ENCODE measurements around the gene APBA1. TPM values are rescaled to one million over a fixed set of nuclear protein-coding genes. Genes with fewer than 3 reads are reported as not detected.

The APBA1 gene
- total RNA-seq, 3 donors from 2014 or later: 10.1 to 14.4 (median 12.7) TPM

DNA sequence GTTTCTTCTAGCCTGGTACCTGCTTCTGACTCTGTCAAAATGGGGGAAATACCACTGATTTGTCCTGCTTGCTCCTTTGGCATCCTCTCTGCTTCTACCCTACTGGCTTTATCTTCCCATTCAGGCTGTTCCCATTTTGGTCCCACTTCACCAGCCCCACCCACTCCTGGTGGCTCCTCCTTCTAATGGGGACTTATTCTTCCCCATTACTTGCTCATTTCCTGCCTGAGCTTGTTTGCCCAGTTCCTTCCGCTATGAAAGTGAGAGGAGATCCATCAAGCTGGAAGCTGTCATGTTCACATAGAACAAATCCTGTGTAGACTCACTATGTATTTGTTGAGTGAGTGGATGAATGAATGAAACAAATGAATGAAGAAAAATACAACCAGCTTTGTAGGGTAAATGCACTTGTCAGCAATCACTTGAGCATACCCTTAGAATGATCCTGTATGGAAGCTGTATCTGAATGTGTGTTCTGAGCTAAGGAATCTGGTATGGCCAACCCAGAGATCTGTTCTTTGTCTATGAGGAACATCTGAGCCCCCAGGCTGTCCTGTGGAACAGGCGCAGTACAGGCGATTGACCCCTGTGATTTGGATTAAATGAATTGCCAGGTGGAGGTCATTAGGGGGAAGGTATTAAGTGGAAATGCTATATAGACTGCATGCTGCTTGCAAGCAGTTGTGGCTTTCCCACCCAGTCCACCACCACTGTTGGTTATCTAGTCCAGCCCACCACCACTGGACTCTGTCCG lies 89.5 kb downstream of the APBA1 start:
- Histone ChIP-seq H3K4me1 (ENCODE audit: low read depth) (no peaks in the 10 kb centered on the region), H3K4me3 (no peak overlapping the region), H3K36me3 (ENCODE audit: low read depth) (no peaks in the 10 kb centered on the region), H3K9me3 (no peaks in the 10 kb centered on the region)
- ATAC-seq: peak; percentile 16
- peak in 1 of 3 donors; percentile 23 for DNase-seq
- TF ChIP-seq, protein P1, sequence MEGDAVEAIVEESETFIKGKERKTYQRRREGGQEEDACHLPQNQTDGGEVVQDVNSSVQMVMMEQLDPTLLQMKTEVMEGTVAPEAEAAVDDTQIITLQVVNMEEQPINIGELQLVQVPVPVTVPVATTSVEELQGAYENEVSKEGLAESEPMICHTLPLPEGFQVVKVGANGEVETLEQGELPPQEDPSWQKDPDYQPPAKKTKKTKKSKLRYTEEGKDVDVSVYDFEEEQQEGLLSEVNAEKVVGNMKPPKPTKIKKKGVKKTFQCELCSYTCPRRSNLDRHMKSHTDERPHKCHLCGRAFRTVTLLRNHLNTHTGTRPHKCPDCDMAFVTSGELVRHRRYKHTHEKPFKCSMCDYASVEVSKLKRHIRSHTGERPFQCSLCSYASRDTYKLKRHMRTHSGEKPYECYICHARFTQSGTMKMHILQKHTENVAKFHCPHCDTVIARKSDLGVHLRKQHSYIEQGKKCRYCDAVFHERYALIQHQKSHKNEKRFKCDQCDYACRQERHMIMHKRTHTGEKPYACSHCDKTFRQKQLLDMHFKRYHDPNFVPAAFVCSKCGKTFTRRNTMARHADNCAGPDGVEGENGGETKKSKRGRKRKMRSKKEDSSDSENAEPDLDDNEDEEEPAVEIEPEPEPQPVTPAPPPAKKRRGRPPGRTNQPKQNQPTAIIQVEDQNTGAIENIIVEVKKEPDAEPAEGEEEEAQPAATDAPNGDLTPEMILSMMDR (IDR thresholded peaks at IDR 0.05): no peak
- intact Hi-C loops (cut with DNase I, micrococcal nuclease): no loop called here

DNA sequence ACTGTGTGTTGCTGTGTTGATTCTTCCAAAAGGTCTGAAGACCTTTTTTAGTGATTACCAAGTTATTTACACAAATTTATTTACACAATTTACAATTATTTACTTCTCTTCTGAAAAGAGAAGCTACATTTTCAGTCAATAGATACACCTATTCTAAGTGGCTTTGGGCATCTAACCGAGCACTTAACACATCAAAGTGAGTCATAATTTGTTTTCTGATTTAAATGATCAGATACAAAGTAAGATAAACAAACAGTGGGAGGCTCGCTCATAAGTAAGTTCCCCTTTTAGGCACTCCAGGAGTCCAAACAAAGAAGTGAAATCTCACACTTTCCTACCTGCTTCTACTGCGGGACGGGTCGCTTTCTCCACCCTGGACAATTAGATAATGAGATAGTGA lies 90.2 kb downstream of the APBA1 start:
- H3K9me3 ChIP-seq: no peaks in the 10 kb centered on the region
- ATAC-seq: no peak
- TF ChIP-seq, protein P1 (IDR thresholded peaks at IDR 0.05): no peak
- no peaks in the 10 kb centered on the region for H3K36me3 ChIP-seq (ENCODE audit: low read depth)
- intact Hi-C loops (cut with DNase I, micrococcal nuclease): no loop called here
- no peaks in the 10 kb centered on the region for H3K4me1 ChIP-seq (ENCODE audit: low read depth)
- DNase-seq: no peak
- H3K4me3 ChIP-seq: no peak overlapping the region

DNA sequence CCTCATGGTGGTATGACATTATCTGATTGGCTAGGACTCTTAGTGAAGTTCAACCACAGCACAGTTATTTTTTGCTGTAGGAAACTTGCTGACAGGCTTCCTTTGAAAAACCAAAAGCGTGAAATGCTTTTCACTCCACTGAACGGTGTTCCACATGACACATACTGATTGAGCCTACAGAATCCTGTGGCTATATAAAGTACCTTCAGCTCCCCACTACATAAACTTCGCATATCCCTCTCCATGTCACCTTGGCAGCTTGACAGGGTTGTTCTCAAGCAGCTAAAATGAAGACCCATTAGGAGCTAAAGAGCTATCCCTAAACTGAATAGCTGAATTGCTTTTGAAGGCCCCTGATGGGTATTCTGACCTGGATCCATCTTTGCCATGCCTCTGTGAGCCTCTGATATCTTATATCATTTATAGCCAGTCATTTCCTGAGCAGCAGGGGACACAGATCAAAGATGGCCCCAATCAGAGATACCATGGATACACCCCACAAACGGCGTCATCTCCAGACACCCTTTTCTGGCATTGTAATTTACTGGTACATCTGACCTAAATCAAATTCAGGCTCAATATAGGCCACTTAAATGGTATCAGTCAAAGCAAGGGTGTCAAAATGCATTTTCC lies 91.5 kb downstream of the APBA1 start:
- intact Hi-C loops (cut with DNase I, micrococcal nuclease): no loop called here
- Histone ChIP-seq H3K4me1 (ENCODE audit: low read depth) (no peaks in the 10 kb centered on the region), H3K4me3 (no peak overlapping the region), H3K9me3 (no peaks in the 10 kb centered on the region), H3K36me3 (ENCODE audit: low read depth) (no peaks in the 10 kb centered on the region)
- ATAC-seq: no peak
- no peak for DNase-seq
- TF ChIP-seq, protein P1 (IDR thresholded peaks at IDR 0.05): no peak

DNA sequence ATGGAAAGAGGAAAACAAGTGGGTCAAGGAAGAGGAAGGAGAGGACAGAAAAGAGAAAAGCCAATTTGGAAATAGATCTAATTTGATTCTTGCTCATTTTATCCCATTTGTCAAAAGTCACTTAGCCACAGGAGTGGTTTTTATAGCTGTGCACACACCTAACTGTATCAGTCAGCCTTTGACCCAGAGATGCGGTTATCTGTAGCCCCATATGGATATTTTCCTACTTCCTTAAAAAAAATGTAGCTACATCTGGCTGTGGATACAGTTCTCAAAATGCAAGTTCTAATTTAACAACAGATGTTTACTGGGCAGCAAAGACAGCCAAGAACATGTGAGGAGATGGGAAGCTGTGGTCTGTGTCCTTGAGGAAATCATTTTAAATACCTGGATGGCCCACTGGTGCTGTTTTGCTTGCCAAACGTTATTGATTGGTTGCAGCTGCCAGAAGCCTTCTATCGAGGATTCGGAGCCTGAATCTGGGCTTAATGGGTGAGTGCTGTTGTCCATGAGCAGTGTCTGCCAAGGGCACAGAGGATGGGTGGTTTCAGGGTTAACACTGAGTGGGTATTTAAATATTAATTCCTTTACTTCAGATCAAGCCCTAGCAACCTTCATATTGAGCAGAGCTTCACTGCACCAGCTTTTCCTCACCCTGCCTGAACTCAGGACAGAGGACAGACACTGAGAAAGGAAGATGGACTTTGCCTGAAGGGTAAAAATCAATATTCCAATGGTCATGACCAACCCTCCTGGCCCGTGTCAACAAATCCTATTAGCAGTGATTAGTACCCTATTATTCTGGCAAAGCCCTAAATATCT lies 92.2 kb downstream of the APBA1 start:
- TF ChIP-seq, protein P1 (IDR thresholded peaks at IDR 0.05): no peak
- intact Hi-C loops (cut with DNase I, micrococcal nuclease): no loop called here
- Histone ChIP-seq H3K36me3 (ENCODE audit: low read depth) (no peaks in the 10 kb centered on the region), H3K9me3 (no peaks in the 10 kb centered on the region), H3K4me1 (ENCODE audit: low read depth) (no peaks in the 10 kb centered on the region), H3K4me3 (no peak overlapping the region)
- peak; percentile 72 for ATAC-seq
- DNase-seq: no peak

DNA sequence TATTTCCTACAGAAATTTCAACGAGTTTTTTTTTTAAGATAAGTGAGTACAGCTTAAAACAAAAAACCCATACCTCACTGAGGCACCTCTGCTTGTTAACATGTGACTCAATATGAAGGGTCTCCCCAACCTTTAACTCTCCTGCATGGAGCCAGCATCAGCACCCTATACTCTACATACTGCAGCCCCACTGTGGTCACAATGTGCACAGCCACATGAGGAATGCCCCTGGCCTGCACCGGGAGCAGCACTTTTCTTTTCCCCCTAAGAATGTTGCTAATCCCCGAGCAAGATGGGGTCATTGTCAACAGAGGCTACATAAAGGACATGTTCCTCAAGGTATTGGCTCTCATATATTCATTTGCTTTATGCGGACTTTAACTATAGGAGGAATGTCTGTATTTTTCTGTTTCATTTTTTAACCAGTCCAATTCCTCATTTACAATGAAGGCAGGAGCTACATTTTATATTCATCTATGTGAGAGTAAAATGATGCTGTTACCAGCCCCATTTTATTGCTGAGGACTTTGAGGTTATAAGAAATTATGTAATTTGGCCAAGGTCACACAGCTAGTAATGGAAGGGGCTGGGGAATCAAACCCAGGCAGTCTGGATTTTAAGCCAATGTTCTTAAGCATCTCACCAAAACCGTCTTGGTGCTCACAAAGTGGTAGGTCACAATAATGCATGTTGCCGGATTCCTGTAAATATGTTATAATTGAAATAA lies 93.0 kb downstream of the APBA1 start:
- ATAC-seq: peak; percentile 65
- intact Hi-C loops (cut with DNase I, micrococcal nuclease): no loop called here
- DNase-seq: no peak

More for the DNA sequence above, 93.0 kb downstream of the APBA1 start:
- no peaks in the 10 kb centered on the region for H3K9me3 ChIP-seq
- H3K4me3 ChIP-seq: no peak overlapping the region
- TF ChIP-seq, protein P1 (IDR thresholded peaks at IDR 0.05): no peak
- H3K36me3 ChIP-seq (ENCODE audit: low read depth): no peaks in the 10 kb centered on the region
- H3K4me1 ChIP-seq (ENCODE audit: low read depth): no peaks in the 10 kb centered on the region

Data from mucosa of descending colon (tissue), 3 donors.